Left kidney (tissue), 8 donors: ENCODE measurements around the gene ITSN1. TPM values are rescaled to one million over a fixed set of nuclear protein-coding genes. Genes with fewer than 3 reads are reported as not detected.
A peak's percentile ranks its signal among the peaks of the same experiment; 100 is the strongest.
"Not testable (repeated sequence)": the region's sequence is repeated elsewhere in the genome, so short reads cannot be mapped to it uniquely, and the experiment has no call there.

Experiments used
- DNase-seq: peaks from one replicate; pipeline ENCODE4 v3.0.0-alpha.2; 2013
- long read RNA-seq, 8 donors: transcript quantifications; one replicate each; lab custom pipeline, GENCODE V29; 2026
- polyA plus RNA-seq: library from polyadenylated mRNA; unstranded; fragments of 120-200 nt; gene quantifications from one replicate; pipeline ENCODE4 v1.2.1, GENCODE V29; 2013; ENCODE audit not compliant: insufficient read length

ITSN1 gene
- 56.2 TPM for polyA plus RNA-seq
- long read RNA-seq, donor 1, partial matches to known transcripts, result 549 of 1,063 reads
- long read RNA-seq, donor 1, other reads (novel, unspliced or antisense), result 512 of 1,063 reads
- long read RNA-seq, donor 2, partial matches to known transcripts, result 0 of 1 reads
- long read RNA-seq, donor 2, other reads (novel, unspliced or antisense), result 0 of 1 reads
- long read RNA-seq, donor 3, partial matches to known transcripts, result 6 of 7 reads
- long read RNA-seq, donor 3, other reads (novel, unspliced or antisense), result 0 of 7 reads
- long read RNA-seq, donor 4, result 0 reads
- long read RNA-seq, donor 5, partial matches to known transcripts, result 1,750 of 1,808 reads
- long read RNA-seq, donor 5, other reads (novel, unspliced or antisense), result 56 of 1,808 reads
- long read RNA-seq, donor 6, partial matches to known transcripts, result 435 of 1,070 reads
- long read RNA-seq, donor 6, other reads (novel, unspliced or antisense), result 635 of 1,070 reads
- long read RNA-seq, donor 7, partial matches to known transcripts, result 10 of 11 reads
- long read RNA-seq, donor 7, other reads (novel, unspliced or antisense), result 0 of 11 reads
- long read RNA-seq, donor 8, partial matches to known transcripts, result 465 of 472 reads
- long read RNA-seq, donor 8, other reads (novel, unspliced or antisense), result 6 of 472 reads

GRCh38 chr21:33642027-33642895 lies at the start of gene ITSN1:
TSS of gene ITSN1 (plus strand) at chr21:33642501. CDS start at chr21:33718829, 76,328 bp downstream.
- peak; percentile 100 for DNase-seq

- DNase-seq, result no peak
Observed at GRCh38 chr21:33598051-33598450, 44.2 kb upstream of the ITSN1 start.

- no peak for DNase-seq
Observed at GRCh38 chr21:33608559-33608958, 33.7 kb upstream of the ITSN1 start.

GRCh38 chr21:33611006-33611744 lies 31.1 kb upstream of the ITSN1 start:
- DNase-seq, result no peak

GRCh38 chr21:33617565-33617964 lies 24.7 kb upstream of the ITSN1 start:
- DNase-seq, result not testable (repeated sequence)

- no peak for DNase-seq
Observed at GRCh38 chr21:33618407-33618806, 23.9 kb upstream of the ITSN1 start.

- DNase-seq, result no peak
Observed at GRCh38 chr21:33619726-33620125, 22.6 kb upstream of the ITSN1 start.

- no peak for DNase-seq
Observed at GRCh38 chr21:33622253-33622652, 20.0 kb upstream of the ITSN1 start.

- not testable (repeated sequence) for DNase-seq
Observed at GRCh38 chr21:33626151-33626550, 16.1 kb upstream of the ITSN1 start.

- no peak for DNase-seq
Observed at GRCh38 chr21:33634254-33634653, 8.0 kb upstream of the ITSN1 start.

GRCh38 chr21:33640697-33641351 lies 1.5 kb upstream of the ITSN1 start:
- DNase-seq, result no peak

- peak; percentile 100 for DNase-seq
Observed at GRCh38 chr21:33641352-33642026, 812 bp upstream of the ITSN1 start, which contains the start of gene CRYZL1. TSS of gene CRYZL1 (minus strand) at chr21:33641741. CDS start at chr21:33631551, 10,190 bp downstream.

- no peak for DNase-seq
Observed at GRCh38 chr21:33642896-33643657, 776 bp downstream of the ITSN1 start.

GRCh38 chr21:33643658-33644311 lies 1.5 kb downstream of the ITSN1 start:
- DNase-seq, result no peak

GRCh38 chr21:33644383-33645074 lies 2.2 kb downstream of the ITSN1 start:
- DNase-seq, result no peak

GRCh38 chr21:33645730-33646129 lies 3.4 kb downstream of the ITSN1 start:
- no peak for DNase-seq

- no peak for DNase-seq
Observed at GRCh38 chr21:33647587-33647986, 5.3 kb downstream of the ITSN1 start.

GRCh38 chr21:33648555-33648954 lies 6.3 kb downstream of the ITSN1 start:
- no peak for DNase-seq
